Endometrial microvascular endothelial cells (primary cell): Measurements from ENCODE around the gene SLC6A9. TPM values are rescaled to one million over a fixed set of nuclear protein-coding genes. Genes with fewer than 3 reads are reported as not detected.

Experiments used
- in situ Hi-C: cut with HindIII; loops from 2 replicates; pipeline ENCODE4 v1.10.0; 2017; ENCODE audit warnings: low sequenced_read_pairs, low pct_unique_long_range_greater_than_20kb; ENCODE audit errors: inconsistent ontology term
- total RNA-seq: library from RNA; depleted of rRNA; stranded (reverse); fragments of >200 nt; gene quantifications from one replicate; pipeline ENCODE4 v1.2.3, GENCODE V29; 2015; ENCODE audit errors: inconsistent ontology term

SLC6A9 gene
- total RNA-seq, 1 donor from 2014 or later = 0.28 TPM

- in situ Hi-C loops = no loop called here
Observed at GRCh38 chr1:44053394-44053793, 22.1 kb upstream of the SLC6A9 start.

- in situ Hi-C loops = no loop called here
Observed at GRCh38 chr1:44050261-44050660, 19.0 kb upstream of the SLC6A9 start.

- in situ Hi-C loops = no loop called here
Observed at GRCh38 chr1:44049839-44050238, 18.6 kb upstream of the SLC6A9 start.

GRCh38 chr1:44048532-44049215, 17.4 kb upstream of the SLC6A9 start:
- in situ Hi-C loops = no loop called here

GRCh38 chr1:44047131-44047530, 15.9 kb upstream of the SLC6A9 start:
- in situ Hi-C loops = no loop called here

GRCh38 chr1:44045064-44045463, 13.8 kb upstream of the SLC6A9 start:
- in situ Hi-C loops = no loop called here

GRCh38 chr1:44044071-44044801, 13.0 kb upstream of the SLC6A9 start:
- in situ Hi-C loops = no loop called here

GRCh38 chr1:44043176-44044070, 12.2 kb upstream of the SLC6A9 start:
- in situ Hi-C loops = no loop called here

- in situ Hi-C loops = no loop called here
Observed at GRCh38 chr1:44040846-44041245, 9.6 kb upstream of the SLC6A9 start.

- in situ Hi-C loops = no loop called here
Observed at GRCh38 chr1:44040418-44040817, 9.2 kb upstream of the SLC6A9 start.

- in situ Hi-C loops = no loop called here
Observed at GRCh38 chr1:44038876-44039657, 7.8 kb upstream of the SLC6A9 start.

GRCh38 chr1:44037154-44037553, 5.9 kb upstream of the SLC6A9 start:
- in situ Hi-C loops = no loop called here

GRCh38 chr1:44036409-44037139, 5.3 kb upstream of the SLC6A9 start:
- in situ Hi-C loops = no loop called here

- in situ Hi-C loops = no loop called here
Observed at GRCh38 chr1:44035726-44036408, 4.6 kb upstream of the SLC6A9 start.

- in situ Hi-C loops = no loop called here
Observed at GRCh38 chr1:44034976-44035716, 3.9 kb upstream of the SLC6A9 start.

GRCh38 chr1:44034423-44034822, 3.2 kb upstream of the SLC6A9 start:
- in situ Hi-C loops = no loop called here

- in situ Hi-C loops = no loop called here
Observed at GRCh38 chr1:44033756-44034155, 2.5 kb upstream of the SLC6A9 start.
